HG03066 (cell line): ENCODE results near the gene CCDC149.

Experiments
- ATAC-seq: cut with Tn5 transposase; IDR thresholded peaks from one replicate; pipeline ENCODE4 v1.9.1; 2021; ENCODE audit warnings: low read depth; ENCODE audit not compliant: unreplicated experiment

CCDC149 gene

DNA sequence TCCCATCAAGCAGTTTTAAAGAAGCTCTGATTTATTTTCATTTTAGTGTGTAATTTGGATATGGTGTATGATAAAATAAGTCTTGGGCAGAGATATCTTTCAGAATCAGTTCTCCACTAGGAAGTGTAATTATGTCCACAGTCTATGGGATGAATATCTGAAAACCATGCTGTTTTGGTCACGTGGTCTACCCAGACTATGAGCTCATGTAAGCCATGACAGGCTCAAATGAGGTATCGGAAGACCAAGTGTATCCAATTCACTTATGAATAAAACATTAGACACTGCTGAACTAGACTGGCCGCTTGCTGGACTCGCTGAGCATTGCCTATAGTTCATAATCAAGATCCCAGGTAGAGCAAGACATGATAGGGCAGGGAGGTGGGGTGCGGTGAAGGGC is 66.9 kb downstream of the CCDC149 start:
- no peak for ATAC-seq

DNA sequence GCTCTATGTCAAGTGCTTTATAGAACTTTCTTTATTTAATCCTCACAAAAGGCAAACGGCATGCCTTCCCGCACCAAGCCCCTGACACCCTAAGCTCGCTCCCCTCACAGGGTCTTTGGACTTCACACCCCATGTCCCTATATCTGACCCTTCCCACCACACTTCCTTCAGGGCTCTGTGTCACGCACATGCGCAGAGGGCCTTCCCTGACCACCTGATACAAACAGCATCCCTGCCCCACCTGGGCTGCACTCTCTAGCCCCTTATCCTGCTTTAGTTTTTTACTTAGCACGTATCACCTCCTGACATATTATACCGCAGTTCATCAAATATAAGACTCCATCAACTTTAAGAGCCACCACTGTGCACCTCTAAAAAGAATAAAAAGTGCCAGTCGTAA is 67.7 kb downstream of the CCDC149 start:
- ATAC-seq = no peak

DNA sequence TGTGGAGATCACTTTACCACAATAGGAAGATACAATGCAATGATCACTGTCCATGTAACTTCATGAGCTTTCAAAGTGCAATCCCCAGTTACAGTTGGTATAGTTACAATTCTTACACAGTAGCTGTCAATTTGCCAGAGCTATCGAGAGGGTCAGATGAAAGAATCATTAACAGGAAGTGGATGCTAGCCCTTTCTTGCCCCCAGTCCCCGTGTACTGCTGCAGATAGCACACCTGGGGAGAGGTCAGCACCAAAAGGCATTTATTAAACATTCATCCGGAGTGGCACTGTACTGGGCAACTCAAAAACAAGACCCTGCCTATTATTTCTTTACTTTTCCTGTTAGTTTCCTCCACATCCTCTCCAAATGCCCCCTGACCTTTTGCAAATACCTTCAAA is 69.7 kb downstream of the CCDC149 start:
- ATAC-seq = no peak

DNA sequence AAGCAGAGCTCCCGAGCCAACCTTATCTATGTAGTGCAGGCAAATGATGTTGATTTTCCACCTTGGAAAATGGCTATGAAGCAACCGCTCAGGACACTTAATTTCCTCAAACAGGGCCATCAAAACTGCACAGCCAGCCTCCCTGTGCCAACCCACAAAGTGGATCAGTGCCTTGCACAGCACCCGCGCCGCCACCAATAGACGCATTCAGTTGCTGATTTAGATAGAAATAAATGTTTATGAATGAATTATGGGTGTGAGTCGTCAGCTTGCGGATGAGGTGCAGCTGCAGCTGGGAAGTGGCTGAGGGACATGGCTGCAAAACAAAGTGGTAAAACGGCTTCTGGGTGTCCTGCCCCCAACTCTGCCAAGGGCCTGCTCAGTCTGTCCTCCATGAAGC is 70.5 kb downstream of the CCDC149 start:
- no peak for ATAC-seq

DNA sequence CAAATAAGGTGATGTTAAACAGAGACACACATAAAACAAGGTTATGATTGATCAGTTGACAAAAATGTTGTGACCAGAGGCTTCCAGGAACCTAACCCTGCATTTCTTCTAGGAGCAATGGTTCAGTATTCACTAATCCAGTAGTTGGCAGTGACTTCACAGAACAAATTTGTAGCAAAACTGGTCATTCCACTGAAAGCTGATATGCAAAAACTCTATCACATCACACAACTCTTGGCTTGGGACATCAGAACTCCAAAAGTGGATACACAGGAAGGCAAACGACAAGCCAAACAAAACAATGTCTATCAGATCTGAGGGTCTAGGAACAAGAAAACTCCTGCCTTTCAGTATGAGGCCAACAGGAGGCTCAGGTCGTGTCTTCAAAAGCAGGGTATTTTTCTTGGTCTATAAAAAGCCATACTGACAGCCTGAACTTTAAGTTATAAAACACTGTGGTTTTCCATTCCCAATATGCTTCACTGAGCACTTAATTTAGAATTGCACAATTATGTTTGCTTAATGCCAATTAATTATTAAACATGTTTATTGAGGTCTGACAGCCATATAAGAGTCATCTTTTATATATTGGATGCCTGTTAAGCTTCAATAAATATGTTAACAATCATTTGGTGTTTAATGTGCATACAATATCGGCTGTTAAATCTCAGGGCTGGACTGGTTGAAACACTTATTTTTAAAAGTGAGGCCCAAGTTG is 71.9 kb downstream of the CCDC149 start:
- no peak for ATAC-seq

DNA sequence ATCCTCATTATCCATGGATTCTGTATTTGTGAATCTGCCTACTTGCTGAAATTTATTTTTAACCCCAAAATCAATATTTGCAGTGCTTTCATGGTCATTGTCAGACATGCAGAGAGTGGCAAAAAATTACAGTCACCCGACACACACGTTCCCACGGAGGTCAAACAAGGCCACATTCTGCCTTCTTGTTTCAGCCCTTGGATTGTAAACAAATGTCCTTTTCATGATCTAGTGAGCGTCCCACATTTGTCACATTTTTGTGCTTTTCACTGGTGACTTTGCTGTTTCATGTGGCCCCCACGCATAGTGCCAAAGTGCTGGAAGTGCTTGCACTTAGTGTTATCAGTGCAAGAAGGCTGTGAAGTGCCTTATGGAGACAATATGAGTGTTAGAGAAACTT is 72.5 kb downstream of the CCDC149 start:
- ATAC-seq = no peak

DNA sequence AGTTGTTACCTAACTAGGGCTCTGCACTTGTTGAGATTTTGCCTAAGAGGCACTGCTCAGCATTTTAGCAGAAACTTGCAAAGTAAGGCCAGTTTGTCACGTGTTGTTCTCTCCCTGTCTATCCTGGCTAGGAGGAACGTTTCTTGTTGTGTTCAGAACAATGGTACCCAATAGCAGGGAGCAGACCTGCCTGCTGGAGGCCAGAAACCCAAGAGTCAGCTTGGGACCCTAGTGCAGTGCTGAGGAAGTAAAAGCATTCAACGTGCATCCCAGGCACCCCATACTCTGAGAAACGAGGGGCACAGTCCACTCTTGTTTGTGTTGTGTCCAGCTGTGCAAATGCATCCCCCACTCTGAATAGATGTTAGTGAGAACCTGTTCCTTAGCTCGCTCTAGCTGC is 75.1 kb downstream of the CCDC149 start:
- ATAC-seq = no peak

DNA sequence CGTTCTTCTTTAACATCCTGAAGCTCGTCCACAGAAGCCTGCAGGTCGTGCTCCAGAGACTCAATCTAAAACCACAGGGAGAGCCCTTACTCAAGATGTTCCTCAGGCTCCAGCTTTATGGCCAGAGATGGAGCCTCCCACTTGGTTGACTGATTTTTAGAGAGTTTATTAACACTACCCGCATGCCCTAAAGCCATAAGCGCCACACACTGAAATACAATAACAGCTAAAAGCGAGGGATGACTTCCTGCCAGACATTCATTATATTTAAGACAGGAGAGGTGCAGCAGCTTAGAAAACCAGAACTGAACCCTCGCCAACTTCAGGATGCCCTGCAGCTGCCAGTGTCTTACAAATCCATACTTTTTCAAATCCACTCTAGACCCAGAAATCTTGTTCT is 75.5 kb downstream of the CCDC149 start:
- no peak for ATAC-seq

DNA sequence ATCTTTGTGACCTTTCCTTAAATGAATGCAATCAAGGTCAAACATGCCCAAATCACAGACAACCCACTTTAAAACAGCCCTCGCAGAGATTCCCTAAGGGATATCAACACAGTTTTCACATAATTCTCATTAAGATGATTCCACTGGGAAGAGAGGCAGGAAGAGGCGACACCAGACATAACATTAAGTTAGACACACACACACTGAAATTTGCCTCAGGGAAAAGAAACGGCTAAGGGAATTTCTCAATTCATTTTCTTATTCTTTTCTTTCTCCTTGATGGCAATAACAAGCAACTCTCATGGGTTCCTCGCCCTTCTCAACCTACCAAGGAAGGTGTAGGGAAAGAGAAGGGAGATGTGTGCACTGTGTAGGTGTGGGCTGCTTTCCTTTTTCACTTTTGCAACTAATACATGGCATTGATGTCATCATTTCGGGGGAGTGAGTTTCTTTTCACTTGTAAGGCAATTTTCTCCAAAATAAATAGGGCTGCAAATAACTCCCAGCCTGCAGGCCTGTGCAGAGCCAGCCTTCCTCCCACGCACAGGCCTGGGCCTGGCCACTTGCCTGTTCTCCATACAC is 76.1 kb downstream of the CCDC149 start:
- no peak for ATAC-seq

DNA sequence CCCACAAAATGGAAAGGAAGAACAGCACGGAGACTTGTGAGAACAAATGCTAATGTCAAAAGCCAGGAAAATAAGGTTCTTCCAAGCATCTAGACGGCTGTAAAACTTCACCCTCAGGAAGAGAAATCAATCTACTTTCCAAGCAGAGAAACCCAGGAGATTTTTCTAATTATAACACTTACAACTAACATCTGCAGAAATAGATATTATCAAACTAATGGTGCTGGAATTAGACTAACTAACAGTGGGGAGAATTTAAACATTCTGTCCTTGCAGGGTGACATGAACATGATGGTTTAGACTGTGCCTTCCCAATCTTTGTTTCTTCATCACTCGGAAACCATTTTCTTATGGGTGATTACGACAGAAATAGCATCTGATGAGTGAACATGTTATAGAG is 77.1 kb downstream of the CCDC149 start:
- ATAC-seq = no peak

DNA sequence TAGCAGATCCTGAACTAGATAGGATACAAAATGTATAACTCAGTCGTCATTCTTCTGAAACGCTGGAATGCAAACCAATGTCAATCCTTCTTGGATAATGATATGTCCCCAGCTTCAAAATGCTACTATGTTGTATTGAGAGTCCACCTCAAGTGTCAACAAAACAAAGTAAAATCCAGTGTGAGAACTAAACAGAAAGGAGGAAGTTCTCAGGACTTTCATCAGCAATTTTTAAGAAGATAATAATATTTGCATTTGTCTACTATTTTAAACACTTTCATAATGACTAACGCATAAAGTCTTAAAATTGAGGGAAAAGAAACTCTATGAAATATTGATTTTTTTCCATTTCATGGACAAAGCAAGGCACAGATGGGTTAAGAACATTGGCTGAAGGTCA is 81.2 kb downstream of the CCDC149 start:
- ATAC-seq = no peak

DNA sequence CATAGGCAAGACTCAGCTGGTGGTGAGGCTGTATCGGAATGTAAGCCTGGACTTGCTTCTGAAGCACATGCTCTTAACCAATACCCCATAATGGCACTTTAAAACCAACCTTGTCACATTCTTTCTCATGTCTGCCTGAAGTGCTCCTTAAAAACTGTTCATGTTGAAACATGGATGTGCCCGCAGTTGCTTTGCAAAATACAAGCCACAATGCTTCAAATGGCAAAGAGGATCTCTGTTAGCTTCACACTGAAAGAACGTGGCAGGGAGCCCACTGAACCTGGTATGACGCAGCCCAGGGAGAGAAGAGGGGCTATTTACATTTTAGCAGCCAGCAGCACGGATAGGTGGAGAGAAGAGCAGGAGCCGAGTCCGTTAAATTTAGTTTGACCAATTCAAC is 88.1 kb downstream of the CCDC149 start:
- ATAC-seq = no peak

DNA sequence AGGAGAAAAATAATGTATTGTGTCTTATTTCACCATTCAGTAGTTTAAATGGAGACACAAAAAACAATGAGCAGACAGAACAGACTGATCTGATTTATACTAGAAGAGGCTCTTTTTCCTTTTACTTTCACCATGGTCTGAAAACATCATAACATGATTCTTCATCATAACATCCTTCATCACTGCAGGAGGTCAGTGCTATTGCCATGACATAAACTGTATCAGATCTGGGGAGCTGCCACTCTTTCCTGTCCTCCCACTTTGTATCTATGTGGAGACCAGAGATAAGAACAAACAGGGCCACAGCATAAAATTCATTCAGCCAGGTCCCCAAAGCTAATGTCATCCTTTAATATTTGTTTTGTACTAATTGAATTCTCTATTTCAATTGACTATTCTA is 92.3 kb downstream of the CCDC149 start:
- no peak for ATAC-seq

DNA sequence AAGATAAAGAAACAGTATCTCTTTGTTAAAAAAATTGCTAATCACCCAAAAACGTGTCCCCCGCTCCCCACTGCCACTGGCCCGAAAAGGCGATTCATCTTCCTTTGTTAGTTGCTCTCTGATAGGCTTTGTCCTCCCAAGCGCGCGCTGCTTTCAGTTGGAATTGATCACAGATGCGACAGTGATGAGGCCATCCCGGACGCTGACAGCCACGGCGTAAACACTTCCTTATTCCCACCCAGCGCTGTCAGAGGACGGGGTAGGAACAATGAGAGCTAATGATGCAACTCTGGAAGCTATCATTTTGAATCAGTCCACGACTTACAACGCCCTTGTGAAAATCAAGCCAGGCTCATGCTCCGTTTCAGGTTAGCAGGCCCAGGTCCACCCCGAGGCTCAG is 96.0 kb downstream of the CCDC149 start:
- no peak for ATAC-seq

DNA sequence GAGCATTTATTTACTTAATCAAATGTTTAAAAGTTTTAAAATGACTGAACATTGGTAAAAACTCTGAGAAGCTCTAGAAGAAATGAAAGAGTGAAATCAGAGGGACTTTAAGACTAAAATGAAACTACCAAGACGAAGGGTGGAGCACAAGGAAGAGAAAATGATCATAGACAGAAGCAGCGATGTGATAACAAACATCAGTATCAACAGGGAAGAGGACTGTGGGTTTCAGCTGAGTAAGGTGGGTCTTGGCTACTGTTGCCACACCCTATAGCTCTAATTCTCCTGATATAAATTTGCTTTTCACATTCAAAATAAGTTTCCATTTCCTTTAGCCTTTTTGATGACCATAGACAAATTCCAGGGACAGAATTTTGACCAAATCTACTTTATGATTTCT is 99.1 kb downstream of the CCDC149 start:
- ATAC-seq = no peak

DNA sequence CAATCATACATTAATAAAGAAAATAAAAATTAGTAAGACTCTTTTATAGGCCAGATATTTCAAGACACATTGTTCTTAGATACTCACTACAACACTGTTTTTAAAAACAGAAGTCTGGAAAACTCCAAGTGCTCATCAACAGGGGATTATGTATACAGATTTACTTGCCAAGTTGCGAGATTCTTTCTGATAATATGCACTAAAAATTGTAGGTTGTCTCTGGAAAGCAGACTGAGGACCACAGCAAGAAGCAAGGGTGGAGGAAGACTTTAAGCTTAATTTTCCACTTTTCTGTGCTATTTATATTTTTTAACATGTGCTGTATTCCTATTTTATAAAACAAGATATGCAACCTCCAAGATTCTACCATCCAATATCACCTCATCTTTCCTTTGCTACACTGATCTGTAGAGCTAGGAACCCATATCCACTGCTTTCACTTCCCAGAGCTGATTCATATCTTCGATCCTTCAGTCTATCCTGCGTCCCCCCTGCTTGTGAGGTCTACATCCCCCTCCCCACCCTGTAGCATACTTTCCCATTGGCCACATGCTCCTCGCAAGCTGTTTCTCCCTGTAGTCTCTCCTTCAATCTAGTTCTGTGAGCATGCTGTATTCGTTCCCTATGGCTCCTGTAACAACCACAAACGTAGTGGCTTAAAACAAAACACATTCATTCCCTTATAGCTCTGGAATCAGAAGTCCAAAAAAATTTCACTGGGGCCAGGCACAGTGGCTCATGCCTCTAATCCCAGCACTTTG is 101.8 kb downstream of the CCDC149 start:
- no peak for ATAC-seq

DNA sequence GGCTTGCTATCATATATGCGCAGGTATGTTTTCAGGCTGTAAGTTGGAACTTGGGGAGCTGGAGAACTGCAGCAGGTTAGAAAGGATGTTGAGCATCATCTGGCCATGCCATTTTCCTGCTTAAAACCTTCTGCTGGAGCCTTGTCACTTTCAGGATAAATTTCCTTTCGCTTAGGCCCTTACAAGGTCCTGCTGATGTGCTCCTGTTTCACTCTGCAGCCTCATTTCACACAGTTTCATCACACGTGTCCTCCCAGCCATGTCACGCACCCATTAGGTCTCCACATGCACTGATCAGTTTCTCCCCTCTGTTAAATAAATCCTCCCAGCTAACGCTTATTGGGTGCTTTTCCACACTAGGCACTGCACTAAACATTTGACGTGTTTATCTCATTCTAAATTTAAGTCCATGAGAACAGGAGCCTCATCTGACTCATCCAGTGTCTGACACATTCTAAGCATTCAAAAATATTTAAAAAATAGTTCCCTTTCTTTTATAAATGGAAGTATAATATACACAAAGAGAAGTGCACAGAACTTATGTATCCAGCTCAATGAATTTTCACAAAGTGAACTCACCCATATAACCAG is 102.9 kb downstream of the CCDC149 start:
- ATAC-seq = no peak

DNA sequence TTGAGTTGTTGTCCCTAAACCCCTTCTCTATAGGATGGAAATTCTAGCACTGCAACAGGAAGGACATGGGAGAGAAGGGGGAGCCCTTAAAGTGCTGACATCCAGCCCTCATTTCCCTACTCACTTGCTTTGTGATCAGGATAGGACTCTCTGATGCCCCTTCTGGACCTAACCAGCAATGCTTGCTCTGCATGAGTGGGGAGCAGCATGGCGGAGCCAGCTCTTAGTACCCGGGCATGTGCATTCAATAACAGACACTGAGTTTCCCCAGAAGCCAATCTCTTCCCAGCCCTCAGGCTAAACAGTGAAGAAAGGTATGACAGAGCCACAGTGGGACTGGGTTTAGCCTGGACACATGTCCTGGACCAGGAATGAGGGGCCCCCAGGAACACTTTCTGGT is 103.5 kb downstream of the CCDC149 start:
- no peak for ATAC-seq

DNA sequence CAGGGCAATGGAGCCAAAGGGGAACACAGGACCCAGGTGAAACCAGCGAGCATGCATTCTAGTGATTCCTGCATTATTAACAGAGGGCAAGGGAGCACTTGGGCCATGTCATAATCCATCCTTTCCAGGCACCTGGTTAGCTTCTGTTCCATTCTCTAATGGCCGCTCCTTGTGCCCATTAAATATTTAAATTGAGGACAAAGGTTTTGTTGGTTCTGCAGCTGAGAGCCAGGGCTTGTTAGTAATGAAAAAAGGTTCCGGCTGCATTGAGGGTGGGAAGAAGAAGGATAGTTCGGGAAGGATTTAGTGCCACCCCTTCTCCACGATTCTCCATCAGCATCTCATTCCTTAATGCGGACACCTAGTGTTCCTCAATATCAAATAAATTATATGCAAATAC is 103.9 kb downstream of the CCDC149 start:
- no peak for ATAC-seq

DNA sequence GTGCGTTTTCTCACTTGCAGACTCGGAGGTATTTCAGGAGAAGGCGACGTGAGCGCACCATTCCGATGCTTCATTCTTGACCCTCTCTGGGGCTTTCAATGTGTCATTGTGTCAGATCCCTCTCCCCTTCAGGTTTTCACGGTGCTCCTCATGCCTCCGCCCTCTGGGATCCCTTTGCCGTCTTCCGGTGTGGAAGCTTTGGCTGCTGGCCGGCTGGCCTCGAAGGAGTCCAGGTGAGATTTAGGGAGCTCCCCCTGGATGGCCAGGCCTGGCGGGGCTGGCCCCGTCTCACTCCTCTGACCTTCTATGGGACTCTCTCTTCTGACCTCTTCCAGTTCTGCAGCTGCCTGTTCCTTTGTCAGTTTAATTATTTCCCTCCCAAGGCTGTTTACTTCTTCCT is 104.6 kb downstream of the CCDC149 start:
- no peak for ATAC-seq

DNA sequence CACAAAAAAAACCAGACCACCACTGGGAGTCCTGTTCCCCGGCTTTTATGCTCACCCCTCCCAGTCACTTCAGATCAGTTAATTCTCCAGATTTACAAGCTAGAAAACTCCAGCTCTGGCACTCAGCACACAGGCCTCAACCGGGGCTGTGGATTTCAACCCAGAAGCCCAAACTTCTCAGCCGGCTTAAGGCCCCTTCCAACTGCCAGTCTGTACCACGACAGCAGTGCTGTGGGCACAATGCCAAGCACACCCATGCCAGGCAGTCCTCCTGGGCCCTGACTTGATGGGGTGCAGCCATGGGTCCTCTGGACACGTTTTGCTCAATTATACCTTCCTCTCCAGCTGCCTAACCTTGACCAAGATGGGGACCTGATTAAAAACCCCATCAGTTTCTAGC is 105.2 kb downstream of the CCDC149 start:
- no peak for ATAC-seq
